Measurements from ENCODE around the gene SH2D3C.
A peak's percentile ranks its signal among the peaks of the same experiment; 100 is the strongest.

The SH2D3C gene

GRCh38 chr9:127739614-127740330 is 38.7 kb downstream of the SH2D3C start:
- DNase-seq = no peak

- no peak for DNase-seq
Measured at GRCh38 chr9:127738666-127739065, 39.8 kb downstream of the SH2D3C start.

GRCh38 chr9:127735530-127736185 is 42.8 kb downstream of the SH2D3C start:
- no peak for DNase-seq

- peak; percentile 99 for DNase-seq
Measured at GRCh38 chr9:127734747-127735529, 43.5 kb downstream of the SH2D3C start, which contains the start of gene TOR2A. TSS of gene TOR2A (minus strand) at chr9:127735294. CDS start at chr9:127735270, 24 bp downstream.

- no peak for DNase-seq
Measured at GRCh38 chr9:127734247-127734746, 44.2 kb downstream of the SH2D3C start.

- DNase-seq = no peak
Measured at GRCh38 chr9:127733614-127734013, 44.9 kb downstream of the SH2D3C start.

GRCh38 chr9:127732444-127732843 is 46.0 kb downstream of the SH2D3C start:
- no peak for DNase-seq

GRCh38 chr9:127731938-127732337 is 46.5 kb downstream of the SH2D3C start:
- DNase-seq = no peak

- DNase-seq = no peak
Measured at GRCh38 chr9:127730799-127731410, 47.6 kb downstream of the SH2D3C start.

GRCh38 chr9:127730262-127730661 is 48.2 kb downstream of the SH2D3C start:
- no peak for DNase-seq

GRCh38 chr9:127729522-127730256 is 48.8 kb downstream of the SH2D3C start:
- DNase-seq = no peak

- no peak for DNase-seq
Measured at GRCh38 chr9:127728808-127729207, 49.7 kb downstream of the SH2D3C start.

- no peak for DNase-seq
Measured at GRCh38 chr9:127726871-127727270, 51.6 kb downstream of the SH2D3C start.

GRCh38 chr9:127724012-127724411 is 54.5 kb downstream of the SH2D3C start:
- no peak for DNase-seq

- no peak for DNase-seq
Measured at GRCh38 chr9:127723444-127723843, 55.0 kb downstream of the SH2D3C start.

- DNase-seq = no peak
Measured at GRCh38 chr9:127723013-127723412, 55.5 kb downstream of the SH2D3C start.

- no peak for DNase-seq
Measured at GRCh38 chr9:127722055-127722745, 56.3 kb downstream of the SH2D3C start.

- DNase-seq = no peak
Measured at GRCh38 chr9:127721391-127721821, 57.1 kb downstream of the SH2D3C start.

- DNase-seq = no peak
Measured at GRCh38 chr9:127720865-127721227, 57.6 kb downstream of the SH2D3C start.

- DNase-seq = no peak
Measured at GRCh38 chr9:127720031-127720864, 58.2 kb downstream of the SH2D3C start.

- no peak for DNase-seq
Measured at GRCh38 chr9:127717766-127718165, 60.7 kb downstream of the SH2D3C start.

Measured in RPMI8226 (cell line).